Dendritic cell treated with granulocyte-macrophage colony-stimulating factor and Interleukin-4, amounts not matched to agents 40 ng/mL and 50 ng/mL, for 4 days (primary cell): ENCODE measurements around the gene ARL3.
A peak's percentile ranks its signal among the peaks of the same experiment; 100 is the strongest.
"Not testable (repeated sequence)": the region's sequence is repeated elsewhere in the genome, so short reads cannot be mapped to it uniquely, and the experiment has no call there.

ENCODE experiments used
- H3K27ac Mint-ChIP-seq: one replicate; pipeline ENCODE4 v1.8.0; 2022; ENCODE audit warnings: mild to moderate bottlenecking, mixed read lengths
- H3K27me3 Mint-ChIP-seq: one replicate; pipeline ENCODE4 v1.8.0; 2022; ENCODE audit warnings: mild to moderate bottlenecking, mixed read lengths
- H3K36me3 Mint-ChIP-seq: one replicate; pipeline ENCODE4 v1.8.0; 2022; ENCODE audit warnings: low read depth, mixed read lengths
- H3K4me1 Mint-ChIP-seq: one replicate; pipeline ENCODE4 v1.8.0; 2022; ENCODE audit warnings: low read depth, mixed read lengths
- H3K4me3 Mint-ChIP-seq: one replicate; pipeline ENCODE4 v1.8.0; 2022; ENCODE audit warnings: mild to moderate bottlenecking, moderate library complexity, mixed read lengths
- H3K9me3 Mint-ChIP-seq: one replicate; pipeline ENCODE4 v1.8.0; 2022; ENCODE audit warnings: mixed read lengths
- intact Hi-C: fragments of 100-400 bp; cut with micrococcal nuclease; formaldehyde crosslinking; loops from one replicate; pipeline ENCODE4 v1.15.0; 2022

The ARL3 gene

GRCh38 chr10:102726274-102726673 is 12.1 kb upstream of the ARL3 start:
- no peaks in the 10 kb centered on the region for H3K27me3 Mint-ChIP-seq
- H3K36me3 Mint-ChIP-seq, result no peaks in the 10 kb centered on the region
- H3K27ac Mint-ChIP-seq, result peak overlapping the region; percentile 56
- no peaks in the 10 kb centered on the region for H3K9me3 Mint-ChIP-seq
- H3K4me1 Mint-ChIP-seq, result peaks cover 29% of the 10 kb centered on the region
- no peak overlapping the region for H3K4me3 Mint-ChIP-seq
- intact Hi-C loops, result loop anchor here (10.0 kb wide), 2 partner anchors 339 to 609 kb away; no protein-coding TSS in a partner anchor

GRCh38 chr10:102723989-102724388 is 9.8 kb upstream of the ARL3 start:
- Mint-ChIP-seq H3K4me3 (no peak overlapping the region), H3K27ac (no peak overlapping the region)
- intact Hi-C loops, result loop anchor here (10.0 kb wide), 2 partner anchors 341 to 611 kb away; no protein-coding TSS in a partner anchor

GRCh38 chr10:102721954-102722353 is 7.8 kb upstream of the ARL3 start:
- peaks cover 28% of the 10 kb centered on the region for H3K4me1 Mint-ChIP-seq
- no peaks in the 10 kb centered on the region for H3K27me3 Mint-ChIP-seq
- H3K27ac Mint-ChIP-seq, result no peak overlapping the region

More at GRCh38 chr10:102723989-102724388, 9.8 kb upstream of the ARL3 start:
- H3K36me3 Mint-ChIP-seq, result no peaks in the 10 kb centered on the region
- H3K9me3 Mint-ChIP-seq, result no peaks in the 10 kb centered on the region
- H3K4me1 Mint-ChIP-seq, result peaks cover 25% of the 10 kb centered on the region
- no peaks in the 10 kb centered on the region for H3K27me3 Mint-ChIP-seq

GRCh38 chr10:102720775-102721301 is 6.6 kb upstream of the ARL3 start:
- Mint-ChIP-seq H3K4me3 (no peak overlapping the region), H3K27ac (no peak overlapping the region)

More at GRCh38 chr10:102721954-102722353, 7.8 kb upstream of the ARL3 start:
- H3K36me3 Mint-ChIP-seq, result no peaks in the 10 kb centered on the region
- H3K9me3 Mint-ChIP-seq, result no peaks in the 10 kb centered on the region
- no peak overlapping the region for H3K4me3 Mint-ChIP-seq
- intact Hi-C loops, result loop anchor here (10.0 kb wide), 2 partner anchors 343 to 613 kb away; no protein-coding TSS in a partner anchor

GRCh38 chr10:102720337-102720736 is 6.1 kb upstream of the ARL3 start:
- Mint-ChIP-seq H3K27ac (no peak overlapping the region), H3K36me3 (no peaks in the 10 kb centered on the region), H3K9me3 (no peaks in the 10 kb centered on the region), H3K4me1 (peaks cover 19% of the 10 kb centered on the region), H3K4me3 (no peak overlapping the region), H3K27me3 (no peaks in the 10 kb centered on the region)
- intact Hi-C loops, result loop anchor here (10.0 kb wide), 2 partner anchors 344 to 614 kb away; no protein-coding TSS in a partner anchor

More at GRCh38 chr10:102720775-102721301, 6.6 kb upstream of the ARL3 start:
- intact Hi-C loops, result loop anchor here (10.0 kb wide), 2 partner anchors 344 to 614 kb away; no protein-coding TSS in a partner anchor
- peaks cover 18% of the 10 kb centered on the region for H3K4me1 Mint-ChIP-seq
- H3K9me3 Mint-ChIP-seq, result no peaks in the 10 kb centered on the region
- H3K27me3 Mint-ChIP-seq, result no peaks in the 10 kb centered on the region
- no peaks in the 10 kb centered on the region for H3K36me3 Mint-ChIP-seq

GRCh38 chr10:102718220-102718619 is 4.0 kb upstream of the ARL3 start:
- H3K27ac Mint-ChIP-seq, result no peak overlapping the region

GRCh38 chr10:102716900-102717565 is 2.8 kb upstream of the ARL3 start:
- H3K9me3 Mint-ChIP-seq, H3K27ac Mint-ChIP-seq, H3K4me3 Mint-ChIP-seq, intact Hi-C loops, H3K27me3 Mint-ChIP-seq: not testable (repeated sequence)
- H3K36me3 Mint-ChIP-seq, result peaks cover 14% of the 10 kb centered on the region
- H3K4me1 Mint-ChIP-seq, result peaks cover 38% of the 10 kb centered on the region

More at GRCh38 chr10:102718220-102718619, 4.0 kb upstream of the ARL3 start:
- Mint-ChIP-seq H3K4me1 (peaks cover 31% of the 10 kb centered on the region), H3K27me3 (no peaks in the 10 kb centered on the region), H3K9me3 (no peaks in the 10 kb centered on the region), H3K36me3 (peaks cover 12% of the 10 kb centered on the region), H3K4me3 (no peak overlapping the region)
- intact Hi-C loops, result no loop called here

- H3K27ac Mint-ChIP-seq, result no peak overlapping the region
- no peak overlapping the region for H3K4me3 Mint-ChIP-seq
- no peaks in the 10 kb centered on the region for H3K27me3 Mint-ChIP-seq
- no peaks in the 10 kb centered on the region for H3K9me3 Mint-ChIP-seq
- H3K36me3 Mint-ChIP-seq, result peaks cover 14% of the 10 kb centered on the region
- intact Hi-C loops, result no loop called here
- peaks cover 40% of the 10 kb centered on the region for H3K4me1 Mint-ChIP-seq
Measured at GRCh38 chr10:102715880-102716279, 1.7 kb upstream of the ARL3 start.

- H3K4me3 Mint-ChIP-seq, result peak within 1 kb of the TSS; percentile 88
- intact Hi-C loops, result no loop called here
- H3K36me3 Mint-ChIP-seq, result peaks cover 14% of the 10 kb centered on the region
- peaks cover 49% of the 10 kb centered on the region for H3K4me1 Mint-ChIP-seq
- no peaks in the 10 kb centered on the region for H3K27me3 Mint-ChIP-seq
- peak within 1 kb of the TSS; percentile 96 for H3K27ac Mint-ChIP-seq
- H3K9me3 Mint-ChIP-seq, result no peaks in the 10 kb centered on the region
Measured at GRCh38 chr10:102714621-102715455, 641 bp upstream of the ARL3 start, which contains the start of gene SFXN2. Gene SFXN2, plus strand, starts transcription at chr10:102714636. Its CDS starts 12,001 bp downstream, at chr10:102726637.

- Mint-ChIP-seq H3K9me3 (no peaks in the 10 kb centered on the region), H3K27ac (peak overlapping the region; percentile 96), H3K36me3 (peaks cover 14% of the 10 kb centered on the region), H3K4me1 (peaks cover 45% of the 10 kb centered on the region), H3K4me3 (peak overlapping the region; percentile 88), H3K27me3 (no peaks in the 10 kb centered on the region)
- intact Hi-C loops, result loop anchor here (1.0 to 2.0 kb wide), 2 partner anchors 35 to 68 kb away; no protein-coding TSS in a partner anchor
Measured at GRCh38 chr10:102713539-102713813, 721 bp downstream of the ARL3 start.

- Mint-ChIP-seq H3K4me3 (peak overlapping the region; percentile 88), H3K27me3 (no peaks in the 10 kb centered on the region), H3K27ac (peak overlapping the region; percentile 96), H3K9me3 (no peaks in the 10 kb centered on the region), H3K36me3 (peaks cover 14% of the 10 kb centered on the region), H3K4me1 (peaks cover 40% of the 10 kb centered on the region)
- intact Hi-C loops, result loop anchor here (1.0 to 2.0 kb wide), 2 partner anchors 34 to 68 kb away; no protein-coding TSS in a partner anchor
Measured at GRCh38 chr10:102712843-102713538, 1.2 kb downstream of the ARL3 start.

- no peaks in the 10 kb centered on the region for H3K27me3 Mint-ChIP-seq
- H3K9me3 Mint-ChIP-seq, result no peaks in the 10 kb centered on the region
- intact Hi-C loops, result loop anchor here (2.0 kb wide), 1 partner anchor 33 kb away; no protein-coding TSS in a partner anchor
- peaks cover 14% of the 10 kb centered on the region for H3K36me3 Mint-ChIP-seq
- H3K27ac Mint-ChIP-seq, result no peak overlapping the region
- no peak overlapping the region for H3K4me3 Mint-ChIP-seq
- H3K4me1 Mint-ChIP-seq, result peaks cover 31% of the 10 kb centered on the region
Measured at GRCh38 chr10:102712089-102712488, 2.1 kb downstream of the ARL3 start.

- Mint-ChIP-seq H3K27me3 (no peaks in the 10 kb centered on the region), H3K9me3 (no peaks in the 10 kb centered on the region), H3K4me3 (no peak overlapping the region), H3K4me1 (peaks cover 32% of the 10 kb centered on the region), H3K36me3 (peaks cover 14% of the 10 kb centered on the region), H3K27ac (no peak overlapping the region)
- intact Hi-C loops, result no loop called here
Measured at GRCh38 chr10:102710609-102711008, 3.6 kb downstream of the ARL3 start.
